CD8-positive, alpha-beta memory T cell (primary cell): ENCODE measurements around the gene FUT3. TPM values are rescaled to one million over a fixed set of nuclear protein-coding genes. Genes with fewer than 3 reads are reported as not detected.

Source experiments
- CTCF ChIA-PET: fragments of 350-600 bp; sonication (Branson Sonifier 250); formaldehyde crosslinking; loops from one replicate; lab custom pipeline; 2021; ENCODE audit warnings: antibody characterized with exemption; lab: Charles Lee
- POLR2A ChIA-PET: fragments of 350-600 bp; sonication (Branson Sonifier 250); formaldehyde crosslinking; loops from one replicate; lab custom pipeline; 2021; ENCODE audit warnings: antibody characterized with exemption; lab: Charles Lee
- DNase-seq, 5 donors: peaks; one replicate each; pipeline versions ENCODE4 v3.0.0 to v3.0.0-alpha.2; 2020 to 2022; ENCODE audit warnings: mixed read lengths in 1 of 5
- H3K27ac ChIP-seq: one replicate; pipeline ENCODE4 v1.7.0; 2013; ENCODE audit warnings: low read depth, mild to moderate bottlenecking, low read length, moderate library complexity
- H3K27me3 ChIP-seq: 2 replicates; pipeline ENCODE4 v1.7.0; 2013; ENCODE audit warnings: low read length, mild to moderate bottlenecking; ENCODE audit not compliant: insufficient read depth, poor library complexity, severe bottlenecking
- H3K36me3 ChIP-seq: 2 replicates; pipeline ENCODE4 v1.7.0; 2013; ENCODE audit warnings: mild to moderate bottlenecking, low read length, moderate library complexity; ENCODE audit not compliant: insufficient read depth
- H3K4me1 ChIP-seq: 2 replicates; pipeline ENCODE4 v1.7.0; 2013; ENCODE audit warnings: mild to moderate bottlenecking, low read length, moderate library complexity; ENCODE audit not compliant: insufficient read depth
- H3K4me3 ChIP-seq: 2 replicates; pipeline ENCODE4 v1.7.0; 2013; ENCODE audit warnings: mild to moderate bottlenecking, low read length
- H3K9me3 ChIP-seq: 2 replicates; pipeline ENCODE4 v1.7.0; 2013; ENCODE audit warnings: mild to moderate bottlenecking, low read length
- H3K27ac Mint-ChIP-seq, 8 donors: one replicate each; pipeline ENCODE4 v1.8.0; 2020 to 2021; ENCODE audit warnings: mixed read lengths in 8 of 8, mild to moderate bottlenecking in 6 of 8, inconsistent platforms in 3 of 8, moderate library complexity in 3 of 8
- H3K27me3 Mint-ChIP-seq, 2 donors: one replicate each; pipeline ENCODE4 v1.8.0; 2020 to 2021; ENCODE audit warnings: mixed read lengths in 2 of 2, mild to moderate bottlenecking in 1 of 2, moderate library complexity in 1 of 2
- H3K36me3 Mint-ChIP-seq, 3 donors: one replicate each; pipeline ENCODE4 v1.8.0; 2020 to 2021; ENCODE audit warnings: mixed read lengths in 3 of 3, inconsistent platforms in 1 of 3, mild to moderate bottlenecking in 1 of 3
- H3K4me1 Mint-ChIP-seq, 3 donors: one replicate each; pipeline ENCODE4 v1.8.0; 2020 to 2021; ENCODE audit warnings: mixed read lengths in 3 of 3, inconsistent platforms in 1 of 3, mild to moderate bottlenecking in 1 of 3
- H3K4me3 Mint-ChIP-seq, 7 donors: one replicate each; pipeline ENCODE4 v1.8.0; 2020 to 2021; ENCODE audit warnings: mixed read lengths in 7 of 7, mild to moderate bottlenecking in 6 of 7, moderate library complexity in 4 of 7, inconsistent platforms in 2 of 7
- H3K9me3 Mint-ChIP-seq, 5 donors: one replicate each; pipeline ENCODE4 v1.8.0; 2020 to 2022; ENCODE audit warnings: mixed read lengths in 5 of 5, mild to moderate bottlenecking in 3 of 5, moderate library complexity in 2 of 5, inconsistent platforms in 1 of 5
- polyA plus RNA-seq: library from polyadenylated mRNA; unstranded; fragments of 300-500 nt; fragmentation: Illumina TruSeq; gene quantifications from one replicate; pipeline ENCODE4 v1.2.3, GENCODE V29; 2021
- total RNA-seq, 2 experiments: library from RNA; stranded (reverse); gene quantifications; one replicate each; pipeline ENCODE4 v1.2.3, GENCODE V29; 2021

The FUT3 gene
- total and polyA plus RNA-seq, 3 experiments from 2014 or later, result not detected

GRCh38 chr19:5894704-5895349 is 43.6 kb upstream of the FUT3 start:
- Mint-ChIP-seq H3K36me3 (peaks cover 0 to 32% (median 0%) of the 10 kb centered on the region in 3 donors), H3K4me3 (no peak overlapping the region), H3K27ac (no peak overlapping the region), H3K27me3 (peaks cover 0 to 6% of the 10 kb centered on the region in 2 donors), H3K9me3 (no peaks in the 10 kb centered on the region), H3K4me1 (peaks cover 0 to 5% (median 2%) of the 10 kb centered on the region in 3 donors)
- Histone ChIP-seq H3K4me3 (no peak overlapping the region), H3K9me3 (no peaks in the 10 kb centered on the region), H3K36me3 (no peaks in the 10 kb centered on the region), H3K27me3 (no peaks in the 10 kb centered on the region), H3K27ac (no peak overlapping the region), H3K4me1 (no peaks in the 10 kb centered on the region)
- ChIA-PET CTCF (no interaction called here), POLR2A (no interaction called here)
- DNase-seq, result no peak

- Mint-ChIP-seq H3K36me3 (peaks cover 0 to 32% (median 0%) of the 10 kb centered on the region in 3 donors), H3K9me3 (no peaks in the 10 kb centered on the region), H3K4me3 (no peak overlapping the region), H3K4me1 (peaks cover 0 to 5% (median 2%) of the 10 kb centered on the region in 3 donors), H3K27ac (no peak overlapping the region), H3K27me3 (peaks cover 4 to 6% of the 10 kb centered on the region in 2 donors)
- no peak for DNase-seq
- no peak overlapping the region for H3K27ac ChIP-seq
- POLR2A ChIA-PET, result no interaction called here
- no peaks in the 10 kb centered on the region for H3K4me1 ChIP-seq
- H3K9me3 ChIP-seq, result no peaks in the 10 kb centered on the region
- CTCF ChIA-PET, result interaction anchor here (1.3 kb wide), 1 partner anchor 9 kb away, joined by 4 read pairs; the partner anchor contains the start of gene NDUFA11
- H3K4me3 ChIP-seq, result no peak overlapping the region
- no peaks in the 10 kb centered on the region for H3K27me3 ChIP-seq
- H3K36me3 ChIP-seq, result no peaks in the 10 kb centered on the region
These were observed 42.9 kb upstream of the FUT3 start for GRCh38 chr19:5893907-5894703.

GRCh38 chr19:5893296-5893903 is 42.2 kb upstream of the FUT3 start:
- ChIA-PET CTCF (interaction anchor here (0.6 to 1.3 kb wide), 2 partner anchors 10 to 92 kb away, joined by 3 to 4 read pairs; partner anchors contain the start of gene NDUFA11), POLR2A (no interaction called here)
- Mint-ChIP-seq H3K27ac (peak overlapping the region in 1 of 8 donors; percentile 14), H3K4me1 (peaks cover 0 to 5% (median 2%) of the 10 kb centered on the region in 3 donors), H3K27me3 (peaks cover 4 to 6% of the 10 kb centered on the region in 2 donors), H3K4me3 (no peak overlapping the region), H3K9me3 (no peaks in the 10 kb centered on the region), H3K36me3 (peaks cover 0 to 32% (median 0%) of the 10 kb centered on the region in 3 donors)
- Histone ChIP-seq H3K9me3 (no peaks in the 10 kb centered on the region), H3K4me1 (no peaks in the 10 kb centered on the region), H3K27me3 (no peaks in the 10 kb centered on the region), H3K36me3 (no peaks in the 10 kb centered on the region), H3K27ac (no peak overlapping the region), H3K4me3 (no peak overlapping the region)
- no peak for DNase-seq

GRCh38 chr19:5892772-5893275 is 41.6 kb upstream of the FUT3 start:
- no peaks in the 10 kb centered on the region for H3K9me3 Mint-ChIP-seq
- H3K27ac Mint-ChIP-seq, result peak overlapping the region in 1 of 8 donors; percentile 77
- H3K27me3 Mint-ChIP-seq, result peaks cover 5 to 7% of the 10 kb centered on the region in 2 donors
- Histone ChIP-seq H3K36me3 (no peaks in the 10 kb centered on the region), H3K27ac (no peak overlapping the region), H3K9me3 (no peaks in the 10 kb centered on the region), H3K4me3 (no peak overlapping the region), H3K4me1 (no peaks in the 10 kb centered on the region), H3K27me3 (no peaks in the 10 kb centered on the region)
- H3K4me3 Mint-ChIP-seq, result no peak overlapping the region
- H3K36me3 Mint-ChIP-seq, result peaks cover 0 to 30% (median 0%) of the 10 kb centered on the region in 3 donors
- peaks cover 0 to 2% (median 2%) of the 10 kb centered on the region in 3 donors for H3K4me1 Mint-ChIP-seq
- ChIA-PET POLR2A (no interaction called here), CTCF (interaction anchor here (0.6 to 1.3 kb wide), 2 partner anchors 10 to 91 kb away, joined by 3 to 4 read pairs; partner anchors contain the start of gene NDUFA11)
- DNase-seq, result no peak

GRCh38 chr19:5891938-5892771 is 40.9 kb upstream of the FUT3 start:
- H3K27ac Mint-ChIP-seq, result peak overlapping the region in 1 of 8 donors; percentile 77
- Histone ChIP-seq H3K27ac (no peak overlapping the region), H3K4me1 (no peaks in the 10 kb centered on the region), H3K27me3 (no peaks in the 10 kb centered on the region), H3K4me3 (no peak overlapping the region), H3K9me3 (no peaks in the 10 kb centered on the region), H3K36me3 (no peaks in the 10 kb centered on the region)
- peaks cover 0 to 2% (median 2%) of the 10 kb centered on the region in 3 donors for H3K4me1 Mint-ChIP-seq
- H3K4me3 Mint-ChIP-seq, result no peak overlapping the region
- POLR2A ChIA-PET, result interaction anchor here (1.9 kb wide), 1 partner anchor 12 kb away, joined by 9 read pairs; the partner anchor contains the start of gene VMAC
- peaks cover 4 to 7% of the 10 kb centered on the region in 2 donors for H3K27me3 Mint-ChIP-seq
- DNase-seq, result no peak
- CTCF ChIA-PET, result interaction anchor here (1.3 kb wide), 1 partner anchor 11 kb away, joined by 4 read pairs; the partner anchor contains the start of gene NDUFA11
- H3K36me3 Mint-ChIP-seq, result peaks cover 0 to 27% (median 0%) of the 10 kb centered on the region in 3 donors
- no peaks in the 10 kb centered on the region for H3K9me3 Mint-ChIP-seq

GRCh38 chr19:5891572-5891937 is 40.3 kb upstream of the FUT3 start:
- H3K4me3 ChIP-seq, result no peak overlapping the region
- Mint-ChIP-seq H3K4me1 (peaks cover 0 to 2% (median 2%) of the 10 kb centered on the region in 3 donors), H3K4me3 (no peak overlapping the region), H3K36me3 (peaks cover 0 to 22% (median 0%) of the 10 kb centered on the region in 3 donors), H3K27ac (no peak overlapping the region), H3K27me3 (peaks cover 6 to 7% of the 10 kb centered on the region in 2 donors), H3K9me3 (no peaks in the 10 kb centered on the region)
- DNase-seq, result no peak
- H3K9me3 ChIP-seq, result no peaks in the 10 kb centered on the region
- POLR2A ChIA-PET, result interaction anchor here (1.9 kb wide), 1 partner anchor 13 kb away, joined by 9 read pairs; the partner anchor contains the start of gene VMAC
- no peaks in the 10 kb centered on the region for H3K27me3 ChIP-seq
- no peaks in the 10 kb centered on the region for H3K4me1 ChIP-seq
- H3K27ac ChIP-seq, result no peak overlapping the region
- no peaks in the 10 kb centered on the region for H3K36me3 ChIP-seq
- CTCF ChIA-PET, result no interaction called here

GRCh38 chr19:5890099-5890498 is 38.9 kb upstream of the FUT3 start:
- no peak for DNase-seq
- H3K27ac ChIP-seq, result no peak overlapping the region
- H3K4me1 ChIP-seq, result no peaks in the 10 kb centered on the region
- Mint-ChIP-seq H3K4me3 (no peak overlapping the region), H3K9me3 (no peaks in the 10 kb centered on the region), H3K27me3 (peaks cover 6 to 11% of the 10 kb centered on the region in 2 donors), H3K4me1 (peaks cover 0 to 2% (median 0%) of the 10 kb centered on the region in 3 donors), H3K36me3 (peaks cover 0 to 9% (median 0%) of the 10 kb centered on the region in 3 donors), H3K27ac (no peak overlapping the region)
- ChIA-PET POLR2A (interaction anchor here (0.7 kb wide), 1 partner anchor 131 kb away, joined by 4 read pairs; no protein-coding TSS in a partner anchor), CTCF (no interaction called here)
- H3K36me3 ChIP-seq, result no peaks in the 10 kb centered on the region
- H3K27me3 ChIP-seq, result no peaks in the 10 kb centered on the region
- no peak overlapping the region for H3K4me3 ChIP-seq
- H3K9me3 ChIP-seq, result no peaks in the 10 kb centered on the region
